ENCODE measurements around the gene TLR5. TPM values are rescaled to one million over a fixed set of nuclear protein-coding genes. Genes with fewer than 3 reads are reported as not detected.

Gene TLR5
- polyA plus RNA-seq, 1 donor from 2014 or later = not detected

DNA sequence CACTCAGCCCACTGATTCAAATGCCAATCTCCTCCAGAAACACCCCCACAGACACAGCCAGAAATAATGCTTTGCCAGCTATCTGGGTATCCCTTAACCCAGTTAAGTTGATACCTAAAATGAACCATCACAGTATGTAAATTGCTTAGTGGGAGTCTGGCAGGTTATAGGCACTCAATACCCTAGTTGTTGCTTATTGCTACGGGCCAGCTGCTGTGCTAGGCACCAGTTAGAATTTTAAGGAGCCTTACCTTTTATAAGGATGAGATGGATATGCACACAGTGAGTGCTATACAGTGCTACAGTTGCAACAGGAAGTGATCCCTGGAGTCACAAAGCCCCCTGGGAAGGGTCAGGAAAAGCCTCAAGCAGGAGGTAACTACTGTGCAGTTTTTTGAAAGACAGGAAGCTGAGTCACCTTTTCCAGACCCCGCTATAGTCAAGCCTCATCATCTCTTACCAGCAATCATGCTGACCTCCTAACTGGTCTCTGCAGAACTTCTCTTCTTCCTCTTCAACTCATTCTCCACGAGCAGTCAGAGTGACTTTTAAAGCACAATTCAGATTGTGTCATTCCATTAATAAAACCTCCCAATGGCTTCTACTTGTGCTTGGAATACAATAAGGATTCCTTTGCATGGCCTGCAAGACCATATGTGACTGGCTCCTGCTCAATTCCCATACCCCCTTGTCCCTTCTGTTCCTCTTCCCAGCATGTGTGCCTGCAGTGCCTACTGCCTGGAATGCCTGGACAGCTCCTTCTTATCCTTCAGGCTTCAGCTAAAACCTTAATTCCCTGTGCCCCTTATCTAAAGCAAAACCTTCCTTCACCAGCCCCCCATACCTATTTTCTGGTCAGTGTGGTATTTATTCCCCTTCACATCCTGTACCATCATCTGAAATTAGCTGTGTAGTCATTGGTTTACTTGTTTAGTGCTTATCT is 10.4 kb upstream of the TLR5 start:
- Histone ChIP-seq H3K9me3 (ENCODE audit: low read length) (no peaks in the 10 kb centered on the region), H3K36me3 (ENCODE audit: insufficient read depth, low read length) (no peaks in the 10 kb centered on the region), H3K4me3 (ENCODE audit: low read length) (no peak overlapping the region), H3K4me2 (ENCODE audit: low read length) (no peak overlapping the region), H3K9ac (ENCODE audit: low read length) (no peak overlapping the region), H2AFZ (ENCODE audit: low read depth, low read length) (no peak overlapping the region), H3F3A (ENCODE audit: insufficient read depth, low read length, poor library complexity, severe bottlenecking) (no peaks in the 10 kb centered on the region), H3K27ac (ENCODE audit: low read length) (no peak overlapping the region), H3K9me2 (ENCODE audit: insufficient read depth, low read length) (no peaks in the 10 kb centered on the region), H4K20me1 (ENCODE audit: insufficient read depth) (no peaks in the 10 kb centered on the region), H3K79me2 (replicated peaks; ENCODE audit: insufficient read depth, low read length) (no peaks in the 10 kb centered on the region), H3K27me3 (ENCODE audit: insufficient read depth, low read depth, low read length) (no peaks in the 10 kb centered on the region)
- TF ChIP-seq TAF1 (IDR thresholded peaks at IDR 0.05; ENCODE audit: low read depth) (no peak), EP300 (conservative IDR thresholded peaks at IDR 0.05; ENCODE audit: poor library complexity, severe bottlenecking) (no peak), EZH2 (IDR thresholded peaks at IDR 0.05; ENCODE audit: borderline replicate concordance, insufficient read depth, low read length, poor library complexity, severe bottlenecking) (no peak), POLR2AphosphoS5 (IDR thresholded peaks at IDR 0.05) (no peak), SMC3 (conservative IDR thresholded peaks at IDR 0.05; ENCODE audit: poor library complexity) (no peak), MXI1 (conservative IDR thresholded peaks at IDR 0.05; ENCODE audit: poor library complexity, severe bottlenecking) (no peak), RAD21 (conservative IDR thresholded peaks at IDR 0.05) (no peak)
- TF ChIP-seq, protein P1, sequence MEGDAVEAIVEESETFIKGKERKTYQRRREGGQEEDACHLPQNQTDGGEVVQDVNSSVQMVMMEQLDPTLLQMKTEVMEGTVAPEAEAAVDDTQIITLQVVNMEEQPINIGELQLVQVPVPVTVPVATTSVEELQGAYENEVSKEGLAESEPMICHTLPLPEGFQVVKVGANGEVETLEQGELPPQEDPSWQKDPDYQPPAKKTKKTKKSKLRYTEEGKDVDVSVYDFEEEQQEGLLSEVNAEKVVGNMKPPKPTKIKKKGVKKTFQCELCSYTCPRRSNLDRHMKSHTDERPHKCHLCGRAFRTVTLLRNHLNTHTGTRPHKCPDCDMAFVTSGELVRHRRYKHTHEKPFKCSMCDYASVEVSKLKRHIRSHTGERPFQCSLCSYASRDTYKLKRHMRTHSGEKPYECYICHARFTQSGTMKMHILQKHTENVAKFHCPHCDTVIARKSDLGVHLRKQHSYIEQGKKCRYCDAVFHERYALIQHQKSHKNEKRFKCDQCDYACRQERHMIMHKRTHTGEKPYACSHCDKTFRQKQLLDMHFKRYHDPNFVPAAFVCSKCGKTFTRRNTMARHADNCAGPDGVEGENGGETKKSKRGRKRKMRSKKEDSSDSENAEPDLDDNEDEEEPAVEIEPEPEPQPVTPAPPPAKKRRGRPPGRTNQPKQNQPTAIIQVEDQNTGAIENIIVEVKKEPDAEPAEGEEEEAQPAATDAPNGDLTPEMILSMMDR (IDR thresholded peaks at IDR 0.05; ENCODE audit: poor library complexity, severe bottlenecking) = no peak
- TF ChIP-seq, protein P2, sequence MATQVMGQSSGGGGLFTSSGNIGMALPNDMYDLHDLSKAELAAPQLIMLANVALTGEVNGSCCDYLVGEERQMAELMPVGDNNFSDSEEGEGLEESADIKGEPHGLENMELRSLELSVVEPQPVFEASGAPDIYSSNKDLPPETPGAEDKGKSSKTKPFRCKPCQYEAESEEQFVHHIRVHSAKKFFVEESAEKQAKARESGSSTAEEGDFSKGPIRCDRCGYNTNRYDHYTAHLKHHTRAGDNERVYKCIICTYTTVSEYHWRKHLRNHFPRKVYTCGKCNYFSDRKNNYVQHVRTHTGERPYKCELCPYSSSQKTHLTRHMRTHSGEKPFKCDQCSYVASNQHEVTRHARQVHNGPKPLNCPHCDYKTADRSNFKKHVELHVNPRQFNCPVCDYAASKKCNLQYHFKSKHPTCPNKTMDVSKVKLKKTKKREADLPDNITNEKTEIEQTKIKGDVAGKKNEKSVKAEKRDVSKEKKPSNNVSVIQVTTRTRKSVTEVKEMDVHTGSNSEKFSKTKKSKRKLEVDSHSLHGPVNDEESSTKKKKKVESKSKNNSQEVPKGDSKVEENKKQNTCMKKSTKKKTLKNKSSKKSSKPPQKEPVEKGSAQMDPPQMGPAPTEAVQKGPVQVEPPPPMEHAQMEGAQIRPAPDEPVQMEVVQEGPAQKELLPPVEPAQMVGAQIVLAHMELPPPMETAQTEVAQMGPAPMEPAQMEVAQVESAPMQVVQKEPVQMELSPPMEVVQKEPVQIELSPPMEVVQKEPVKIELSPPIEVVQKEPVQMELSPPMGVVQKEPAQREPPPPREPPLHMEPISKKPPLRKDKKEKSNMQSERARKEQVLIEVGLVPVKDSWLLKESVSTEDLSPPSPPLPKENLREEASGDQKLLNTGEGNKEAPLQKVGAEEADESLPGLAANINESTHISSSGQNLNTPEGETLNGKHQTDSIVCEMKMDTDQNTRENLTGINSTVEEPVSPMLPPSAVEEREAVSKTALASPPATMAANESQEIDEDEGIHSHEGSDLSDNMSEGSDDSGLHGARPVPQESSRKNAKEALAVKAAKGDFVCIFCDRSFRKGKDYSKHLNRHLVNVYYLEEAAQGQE (IDR thresholded peaks at IDR 0.05; ENCODE audit: borderline replicate concordance) = no peak

DNA sequence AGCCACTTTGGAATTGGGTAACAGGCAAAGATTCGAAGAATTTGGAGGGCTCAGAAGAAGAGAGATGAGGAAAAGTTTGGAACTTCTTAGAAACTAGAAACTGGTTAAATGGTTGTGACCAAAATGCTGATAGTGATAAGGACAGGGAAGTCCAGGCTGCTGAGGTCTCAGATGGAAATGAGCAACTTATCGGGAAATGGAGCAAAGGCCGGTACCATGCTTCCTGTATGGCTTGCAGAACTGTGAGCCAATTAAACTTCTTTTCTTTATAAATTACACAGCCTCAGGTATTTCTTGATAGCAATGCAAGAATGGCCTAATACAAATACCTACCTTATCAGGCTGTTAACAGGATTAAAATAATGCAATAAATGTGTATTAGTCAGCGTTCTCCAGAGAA is 9.4 kb upstream of the TLR5 start:
- H3K27me3 ChIP-seq (ENCODE audit: insufficient read depth, low read depth, low read length) = no peaks in the 10 kb centered on the region
- H2AFZ ChIP-seq (ENCODE audit: low read depth, low read length) = no peak overlapping the region
- no peaks in the 10 kb centered on the region for H4K20me1 ChIP-seq (ENCODE audit: insufficient read depth)
- no peak overlapping the region for H3K4me3 ChIP-seq (ENCODE audit: low read length)
- H3K4me2 ChIP-seq (ENCODE audit: low read length) = no peak overlapping the region
- H3K79me2 ChIP-seq (replicated peaks; ENCODE audit: insufficient read depth, low read length) = no peaks in the 10 kb centered on the region
- H3K36me3 ChIP-seq (ENCODE audit: insufficient read depth, low read length) = no peaks in the 10 kb centered on the region
- H3K9ac ChIP-seq (ENCODE audit: low read length) = no peak overlapping the region
- no peaks in the 10 kb centered on the region for H3K9me2 ChIP-seq (ENCODE audit: insufficient read depth, low read length)
- no peaks in the 10 kb centered on the region for H3F3A ChIP-seq (ENCODE audit: insufficient read depth, low read length, poor library complexity, severe bottlenecking)
- TF ChIP-seq, protein P1 (IDR thresholded peaks at IDR 0.05; ENCODE audit: poor library complexity, severe bottlenecking) = no peak
- TF ChIP-seq, protein P2 (IDR thresholded peaks at IDR 0.05; ENCODE audit: borderline replicate concordance) = no peak
- no peak for TF ChIP-seq SMC3 (conservative IDR thresholded peaks at IDR 0.05; ENCODE audit: poor library complexity)
- no peak for TF ChIP-seq RAD21 (conservative IDR thresholded peaks at IDR 0.05)
- TF ChIP-seq EZH2 (IDR thresholded peaks at IDR 0.05; ENCODE audit: borderline replicate concordance, insufficient read depth, low read length, poor library complexity, severe bottlenecking) = no peak
- no peak for TF ChIP-seq EP300 (conservative IDR thresholded peaks at IDR 0.05; ENCODE audit: poor library complexity, severe bottlenecking)
- no peak overlapping the region for H3K27ac ChIP-seq (ENCODE audit: low read length)
- no peaks in the 10 kb centered on the region for H3K9me3 ChIP-seq (ENCODE audit: low read length)
